Measurements from ENCODE around the gene HSPB6. TPM values are rescaled to one million over a fixed set of nuclear protein-coding genes. Genes with fewer than 3 reads are reported as not detected.

The HSPB6 gene
- total and polyA plus RNA-seq, 4 donors, result 2.7 to 17.7 (median 5.6) TPM

DNA sequence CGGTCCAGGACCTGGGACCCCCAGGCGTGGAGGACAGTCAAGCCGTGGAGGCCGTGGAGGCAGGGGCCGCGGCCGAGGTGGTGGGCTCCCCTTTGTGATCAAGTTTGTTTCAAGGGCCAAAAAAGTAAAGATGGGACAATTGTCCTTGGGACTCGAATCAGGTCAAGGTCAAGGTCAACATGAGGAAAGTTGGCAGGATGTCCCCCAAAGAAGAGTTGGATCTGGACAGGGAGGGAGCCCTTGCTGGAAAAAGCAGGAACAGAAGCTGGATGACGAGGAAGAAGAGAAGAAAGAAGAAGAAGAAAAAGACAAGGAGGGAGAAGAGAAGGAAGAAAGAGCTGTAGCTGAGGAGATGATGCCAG, 36.7 kb downstream of the HSPB6 start:
- no peak for DNase-seq (ENCODE audit: low spot score)
- H3K9me3 ChIP-seq (ENCODE audit: control insufficient read depth in 4 of 4, low read length in 3 of 4), result no peaks in the 10 kb centered on the region
- no peaks in the 10 kb centered on the region for H3K27me3 ChIP-seq (ENCODE audit: control insufficient read depth in 4 of 4, insufficient read depth in 4 of 4, low read length in 3 of 4)
- TF ChIP-seq, protein P1, sequence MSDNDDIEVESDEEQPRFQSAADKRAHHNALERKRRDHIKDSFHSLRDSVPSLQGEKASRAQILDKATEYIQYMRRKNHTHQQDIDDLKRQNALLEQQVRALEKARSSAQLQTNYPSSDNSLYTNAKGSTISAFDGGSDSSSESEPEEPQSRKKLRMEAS (IDR thresholded peaks at IDR 0.05), result no peak
- TF ChIP-seq HNF4G (IDR thresholded peaks at IDR 0.05) (no peak), YY1 (IDR thresholded peaks at IDR 0.05) (no peak), SP1 (IDR thresholded peaks at IDR 0.05) (no peak), RXRA (IDR thresholded peaks at IDR 0.05) (no peak), TAF1 (conservative IDR thresholded peaks at IDR 0.05) (no peak)
- TF ChIP-seq, protein P2, sequence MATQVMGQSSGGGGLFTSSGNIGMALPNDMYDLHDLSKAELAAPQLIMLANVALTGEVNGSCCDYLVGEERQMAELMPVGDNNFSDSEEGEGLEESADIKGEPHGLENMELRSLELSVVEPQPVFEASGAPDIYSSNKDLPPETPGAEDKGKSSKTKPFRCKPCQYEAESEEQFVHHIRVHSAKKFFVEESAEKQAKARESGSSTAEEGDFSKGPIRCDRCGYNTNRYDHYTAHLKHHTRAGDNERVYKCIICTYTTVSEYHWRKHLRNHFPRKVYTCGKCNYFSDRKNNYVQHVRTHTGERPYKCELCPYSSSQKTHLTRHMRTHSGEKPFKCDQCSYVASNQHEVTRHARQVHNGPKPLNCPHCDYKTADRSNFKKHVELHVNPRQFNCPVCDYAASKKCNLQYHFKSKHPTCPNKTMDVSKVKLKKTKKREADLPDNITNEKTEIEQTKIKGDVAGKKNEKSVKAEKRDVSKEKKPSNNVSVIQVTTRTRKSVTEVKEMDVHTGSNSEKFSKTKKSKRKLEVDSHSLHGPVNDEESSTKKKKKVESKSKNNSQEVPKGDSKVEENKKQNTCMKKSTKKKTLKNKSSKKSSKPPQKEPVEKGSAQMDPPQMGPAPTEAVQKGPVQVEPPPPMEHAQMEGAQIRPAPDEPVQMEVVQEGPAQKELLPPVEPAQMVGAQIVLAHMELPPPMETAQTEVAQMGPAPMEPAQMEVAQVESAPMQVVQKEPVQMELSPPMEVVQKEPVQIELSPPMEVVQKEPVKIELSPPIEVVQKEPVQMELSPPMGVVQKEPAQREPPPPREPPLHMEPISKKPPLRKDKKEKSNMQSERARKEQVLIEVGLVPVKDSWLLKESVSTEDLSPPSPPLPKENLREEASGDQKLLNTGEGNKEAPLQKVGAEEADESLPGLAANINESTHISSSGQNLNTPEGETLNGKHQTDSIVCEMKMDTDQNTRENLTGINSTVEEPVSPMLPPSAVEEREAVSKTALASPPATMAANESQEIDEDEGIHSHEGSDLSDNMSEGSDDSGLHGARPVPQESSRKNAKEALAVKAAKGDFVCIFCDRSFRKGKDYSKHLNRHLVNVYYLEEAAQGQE (IDR thresholded peaks at IDR 0.05), result no peak
- H3K36me3 ChIP-seq (ENCODE audit: control insufficient read depth in 4 of 4, insufficient read depth in 3 of 4, low read depth in 1 of 4, low read length in 3 of 4), result peaks cover 25 to 41% (median 33%) of the 10 kb centered on the region in 4 donors
- peaks cover 12 to 34% (median 25%) of the 10 kb centered on the region in 4 donors for H3K4me1 ChIP-seq (ENCODE audit: control insufficient read depth in 4 of 4, insufficient read depth in 4 of 4, low read length in 3 of 4)
- 88% methylated on average over 9 of the region's 9 CpGs for WGBS
- no peak overlapping the region for H3K4me3 ChIP-seq (ENCODE audit: low read depth in 1 of 3, low read length in 3 of 3)
- no peak overlapping the region for H3K9ac ChIP-seq (ENCODE audit: low read depth in 1 of 2, low read length in 2 of 2)
- no peak overlapping the region for H3K27ac ChIP-seq (ENCODE audit: low read depth in 1 of 2, low read length in 2 of 2)

DNA sequence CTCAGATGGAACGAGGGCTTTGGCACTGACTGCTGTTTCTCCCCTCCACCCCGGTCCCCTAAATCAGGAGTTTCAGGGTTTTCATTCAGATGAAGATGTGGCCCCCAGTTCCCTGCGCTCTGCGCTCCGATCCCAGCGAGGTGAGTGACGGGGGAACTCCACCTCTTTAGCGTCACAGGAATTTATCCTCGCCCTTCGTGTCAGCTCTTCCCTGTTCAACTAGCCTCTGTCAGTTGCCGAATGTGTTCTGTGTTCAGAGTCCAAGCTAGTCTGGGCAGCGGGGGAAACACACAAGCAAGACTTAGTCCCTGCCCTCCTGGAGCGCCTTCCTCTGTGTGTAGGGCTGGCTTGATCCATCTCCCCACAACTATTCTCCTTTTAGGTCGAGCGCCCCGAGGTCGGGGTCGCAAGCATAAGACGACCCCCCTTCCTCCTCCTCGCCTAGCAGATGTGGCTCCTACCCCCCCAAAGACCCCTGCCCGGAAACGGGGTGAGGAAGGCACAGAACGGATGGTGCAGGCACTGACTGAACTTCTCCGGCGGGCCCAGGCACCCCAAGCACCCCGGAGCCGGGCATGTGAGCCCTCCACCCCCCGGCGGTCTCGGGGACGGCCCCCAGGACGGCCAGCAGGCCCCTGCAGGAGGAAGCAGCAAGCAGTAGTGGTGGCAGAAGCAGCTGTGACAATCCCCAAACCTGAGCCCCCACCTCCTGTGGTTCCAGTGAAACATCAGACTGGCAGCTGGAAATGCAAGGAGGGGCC, 37.2 kb downstream of the HSPB6 start:
- DNase-seq (ENCODE audit: low spot score), result no peak
- peak overlapping the region; percentile 3 to 91 (median 90) for H3K4me3 ChIP-seq (ENCODE audit: low read depth in 1 of 3, low read length in 3 of 3)
- peak overlapping the region; percentile 7 to 66 for H3K27ac ChIP-seq (ENCODE audit: low read depth in 1 of 2, low read length in 2 of 2)
- peaks cover 20 to 36% (median 28%) of the 10 kb centered on the region in 4 donors for H3K36me3 ChIP-seq (ENCODE audit: control insufficient read depth in 4 of 4, insufficient read depth in 3 of 4, low read depth in 1 of 4, low read length in 3 of 4)
- H3K9me3 ChIP-seq (ENCODE audit: control insufficient read depth in 4 of 4, low read length in 3 of 4), result no peaks in the 10 kb centered on the region
- no peak overlapping the region for H3K9ac ChIP-seq (ENCODE audit: low read depth in 1 of 2, low read length in 2 of 2)
- peaks cover 12 to 34% (median 25%) of the 10 kb centered on the region in 4 donors for H3K4me1 ChIP-seq (ENCODE audit: control insufficient read depth in 4 of 4, insufficient read depth in 4 of 4, low read length in 3 of 4)
- WGBS, result 73% methylated on average over 32 of the region's 32 CpGs
- H3K27me3 ChIP-seq (ENCODE audit: control insufficient read depth in 4 of 4, insufficient read depth in 4 of 4, low read length in 3 of 4), result no peaks in the 10 kb centered on the region
- TF ChIP-seq, protein P3, sequence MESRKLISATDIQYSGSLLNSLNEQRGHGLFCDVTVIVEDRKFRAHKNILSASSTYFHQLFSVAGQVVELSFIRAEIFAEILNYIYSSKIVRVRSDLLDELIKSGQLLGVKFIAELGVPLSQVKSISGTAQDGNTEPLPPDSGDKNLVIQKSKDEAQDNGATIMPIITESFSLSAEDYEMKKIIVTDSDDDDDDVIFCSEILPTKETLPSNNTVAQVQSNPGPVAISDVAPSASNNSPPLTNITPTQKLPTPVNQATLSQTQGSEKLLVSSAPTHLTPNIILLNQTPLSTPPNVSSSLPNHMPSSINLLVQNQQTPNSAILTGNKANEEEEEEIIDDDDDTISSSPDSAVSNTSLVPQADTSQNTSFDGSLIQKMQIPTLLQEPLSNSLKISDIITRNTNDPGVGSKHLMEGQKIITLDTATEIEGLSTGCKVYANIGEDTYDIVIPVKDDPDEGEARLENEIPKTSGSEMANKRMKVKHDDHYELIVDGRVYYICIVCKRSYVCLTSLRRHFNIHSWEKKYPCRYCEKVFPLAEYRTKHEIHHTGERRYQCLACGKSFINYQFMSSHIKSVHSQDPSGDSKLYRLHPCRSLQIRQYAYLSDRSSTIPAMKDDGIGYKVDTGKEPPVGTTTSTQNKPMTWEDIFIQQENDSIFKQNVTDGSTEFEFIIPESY (IDR thresholded peaks at IDR 0.05), result no peak
- TF ChIP-seq SP1 (IDR thresholded peaks at IDR 0.05) (peak; percentile 63), HNF4A (conservative IDR thresholded peaks at IDR 0.05) (peak; percentile 45 to 71), NR2F2 (IDR thresholded peaks at IDR 0.05) (no peak), RAD21 (IDR thresholded peaks at IDR 0.05) (no peak)
- TF ChIP-seq, protein P2 (IDR thresholded peaks at IDR 0.05), result peak; percentile 22
